SK-N-MC (cell line): ENCODE measurements around the gene MAGI1.

Experiments used
- EZH2 ChIP-seq: fragments of 200-600 bp; sonication (generic); IDR thresholded peaks from one replicate; pipeline ENCODE4 v1.6.1; 2017; ENCODE audit warnings: antibody characterized with exemption
- POLR2AphosphoS5 ChIP-seq: IDR thresholded peaks from 2 replicates; pipeline ENCODE4 v1.6.1; 2012; ENCODE audit warnings: mild to moderate bottlenecking, low read depth, low read length, borderline replicate concordance

DNA sequence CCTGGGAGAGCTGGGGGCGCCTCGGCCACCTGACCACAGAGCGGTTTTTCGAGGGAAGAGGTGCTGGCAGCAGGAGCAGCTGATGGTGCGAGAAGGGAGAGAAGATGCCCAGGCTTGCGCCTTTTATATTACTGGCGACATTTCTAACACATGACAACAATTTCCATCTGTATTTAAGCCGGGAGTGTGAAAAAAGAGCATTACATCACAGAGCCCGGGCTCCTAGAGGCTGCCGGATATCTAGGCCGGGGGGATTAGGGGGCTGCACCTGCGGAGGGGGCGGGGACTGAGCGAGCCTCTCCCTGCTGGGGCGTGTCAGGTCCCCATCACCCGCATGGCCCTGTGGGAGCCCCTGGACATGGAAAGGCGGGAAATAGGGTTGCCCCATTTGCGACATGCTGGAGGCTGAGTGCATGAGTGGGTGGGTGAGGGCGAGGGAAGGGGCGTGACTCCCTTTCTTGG, 440.7 kb downstream of the MAGI1 start:
- TF ChIP-seq EZH2 (no peak), POLR2AphosphoS5 (no peak)
